PC-9 (cell line): ENCODE measurements around the gene XPO5. TPM values are rescaled to one million over a fixed set of nuclear protein-coding genes. Genes with fewer than 3 reads are reported as not detected.

ENCODE experiments used
- BruUV-seq: library from RNA; stranded (reverse); fragments of 400-500 nt; replicated peaks from 2 replicates; lab custom pipeline; 2021; lab: Mats Ljungman, UMichigan
- CTCF ChIA-PET: fragments of 300-600 bp; sonication (Branson Sonifier 250); formaldehyde crosslinking; loops from one replicate; lab custom pipeline; 2022; ENCODE audit warnings: antibody characterized with exemption; lab: Charles Lee
- POLR2A ChIA-PET: fragments of 300-600 bp; sonication (Branson Sonifier 250); formaldehyde crosslinking; loops from one replicate; lab custom pipeline; 2022; ENCODE audit warnings: antibody characterized with exemption; ENCODE audit not compliant: unreplicated experiment; lab: Charles Lee
- DNase-seq, 2 experiments: peaks; one replicate each; pipeline versions ENCODE4 v3.0.0 to v3.0.0-alpha.2; 2015 to 2022; ENCODE audit warnings: mixed read lengths in 1 of 2
- H2AFZ ChIP-seq: fragments of 200-600 bp; sonication (generic); 2 replicates; pipeline ENCODE4 v1.8.1; 2017; ENCODE audit warnings: antibody characterized with exemption
- H3F3A ChIP-seq: fragments of 200-600 bp; sonication (generic); 2 replicates; pipeline ENCODE4 v1.8.1; 2017; ENCODE audit warnings: antibody characterized with exemption, mild to moderate bottlenecking, low read depth; ENCODE audit not compliant: insufficient read depth
- H3K27ac ChIP-seq: fragments of 200-600 bp; sonication (generic); 2 replicates; pipeline ENCODE4 v1.6.1; 2016; ENCODE audit warnings: mixed run types
- H3K27me3 ChIP-seq: fragments of 200-600 bp; sonication (generic); 2 replicates; pipeline ENCODE4 v1.6.1; 2016; ENCODE audit warnings: low read depth, mixed run types; ENCODE audit not compliant: insufficient read depth
- H3K36me3 ChIP-seq: fragments of 200-600 bp; sonication (generic); 2 replicates; pipeline ENCODE4 v1.6.1; 2016; ENCODE audit warnings: low read depth, mixed run types
- H3K4me1 ChIP-seq: fragments of 200-600 bp; sonication (generic); replicated peaks from 2 replicates; pipeline ENCODE4 v1.6.1; 2016; ENCODE audit warnings: mixed run types; ENCODE audit not compliant: insufficient read depth
- H3K4me2 ChIP-seq: fragments of 200-600 bp; sonication (generic); 2 replicates; pipeline ENCODE4 v1.6.1; 2017; ENCODE audit warnings: mixed run types
- H3K4me3 ChIP-seq: fragments of 200-600 bp; sonication (generic); 2 replicates; pipeline ENCODE4 v1.6.1; 2016; ENCODE audit warnings: mixed run types
- H3K79me2 ChIP-seq: fragments of 200-600 bp; sonication (generic); 2 replicates; pipeline ENCODE4 v1.6.1; 2017; ENCODE audit warnings: low read depth, mixed run types
- H3K9me2 ChIP-seq: fragments of 200-600 bp; sonication (generic); 2 replicates; pipeline ENCODE4 v1.8.1; 2017; ENCODE audit warnings: mild to moderate bottlenecking; ENCODE audit not compliant: insufficient read depth
- H3K9me3 ChIP-seq: fragments of 200-600 bp; sonication (generic); 2 replicates; pipeline ENCODE4 v1.8.1; 2016; ENCODE audit warnings: low read depth; ENCODE audit not compliant: insufficient read depth
- H4K20me1 ChIP-seq: fragments of 200-600 bp; sonication (generic); 2 replicates; pipeline ENCODE4 v1.8.1; 2017; ENCODE audit not compliant: insufficient read depth
- EZH2 ChIP-seq: fragments of 200-600 bp; sonication (generic); IDR thresholded peaks from 2 replicates; pipeline ENCODE4 v1.8.0; 2017; ENCODE audit warnings: antibody characterized with exemption, low read depth
- intact Hi-C: fragments of 100-400 bp; cut with micrococcal nuclease; formaldehyde crosslinking; loops from one replicate; pipeline ENCODE4 v1.10.0; 2022; ENCODE audit not compliant: unreplicated experiment
- total RNA-seq: library from RNA; stranded (reverse); gene quantifications from 2 replicates; pipeline ENCODE4 v1.2.3, GENCODE V29; 2021
- TF ChIP-seq, protein P1 (sequence below): fragments of 200-600 bp; sonication (generic); conservative IDR thresholded peaks from 2 replicates; pipeline ENCODE4 v1.6.1; 2017; ENCODE audit warnings: mixed run types, antibody characterized with exemption, mild to moderate bottlenecking, moderate library complexity

The XPO5 gene
- total RNA-seq, 1 experiment from 2014 or later = 36.1 TPM

DNA sequence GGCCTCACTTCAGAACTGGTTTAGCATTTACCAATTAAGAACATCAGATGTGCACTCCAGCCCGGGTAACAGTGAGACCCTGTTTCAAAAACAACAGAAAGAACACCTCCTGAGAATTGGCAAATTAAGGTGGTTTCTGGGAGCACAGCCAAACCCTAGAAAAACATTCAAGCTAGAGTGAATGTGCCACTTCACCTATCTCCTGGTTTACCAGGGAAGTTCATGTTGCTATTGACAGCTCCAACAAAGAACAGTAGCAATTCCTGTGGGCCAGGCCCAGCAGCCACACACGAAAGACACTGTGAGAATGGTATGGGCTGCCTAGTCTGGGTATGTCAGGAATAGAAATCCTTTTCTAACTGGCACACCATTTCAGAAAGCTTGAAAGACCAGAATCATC lies 54.0 kb downstream of the XPO5 start:
- no peak for DNase-seq
- no TSS peak for BruUV-seq
- no peaks in the 10 kb centered on the region for H3K27me3 ChIP-seq
- intact Hi-C loops = no loop called here
- TF ChIP-seq EZH2 = no peak
- TF ChIP-seq, protein P1, sequence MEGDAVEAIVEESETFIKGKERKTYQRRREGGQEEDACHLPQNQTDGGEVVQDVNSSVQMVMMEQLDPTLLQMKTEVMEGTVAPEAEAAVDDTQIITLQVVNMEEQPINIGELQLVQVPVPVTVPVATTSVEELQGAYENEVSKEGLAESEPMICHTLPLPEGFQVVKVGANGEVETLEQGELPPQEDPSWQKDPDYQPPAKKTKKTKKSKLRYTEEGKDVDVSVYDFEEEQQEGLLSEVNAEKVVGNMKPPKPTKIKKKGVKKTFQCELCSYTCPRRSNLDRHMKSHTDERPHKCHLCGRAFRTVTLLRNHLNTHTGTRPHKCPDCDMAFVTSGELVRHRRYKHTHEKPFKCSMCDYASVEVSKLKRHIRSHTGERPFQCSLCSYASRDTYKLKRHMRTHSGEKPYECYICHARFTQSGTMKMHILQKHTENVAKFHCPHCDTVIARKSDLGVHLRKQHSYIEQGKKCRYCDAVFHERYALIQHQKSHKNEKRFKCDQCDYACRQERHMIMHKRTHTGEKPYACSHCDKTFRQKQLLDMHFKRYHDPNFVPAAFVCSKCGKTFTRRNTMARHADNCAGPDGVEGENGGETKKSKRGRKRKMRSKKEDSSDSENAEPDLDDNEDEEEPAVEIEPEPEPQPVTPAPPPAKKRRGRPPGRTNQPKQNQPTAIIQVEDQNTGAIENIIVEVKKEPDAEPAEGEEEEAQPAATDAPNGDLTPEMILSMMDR = no peak
- H2AFZ ChIP-seq = no peak overlapping the region
- H3K79me2 ChIP-seq = peaks cover 33% of the 10 kb centered on the region
- peaks cover 26% of the 10 kb centered on the region for H4K20me1 ChIP-seq
- H3K4me2 ChIP-seq = no peak overlapping the region
- H3K36me3 ChIP-seq = peaks cover 43% of the 10 kb centered on the region
- peaks cover 19% of the 10 kb centered on the region for H3K4me1 ChIP-seq
- H3K9me2 ChIP-seq = no peaks in the 10 kb centered on the region
- POLR2A ChIA-PET = interaction anchor here (0.6 kb wide), 1 partner anchor 10 kb away, joined by 3 read pairs; no protein-coding TSS in a partner anchor
- H3K4me3 ChIP-seq = no peak overlapping the region
- H3F3A ChIP-seq = peaks cover 82% of the 10 kb centered on the region
- CTCF ChIA-PET = interaction anchor here (0.6 kb wide), 1 partner anchor 72 kb away, joined by 4 read pairs; no protein-coding TSS in a partner anchor
- no peak overlapping the region for H3K27ac ChIP-seq
- no peaks in the 10 kb centered on the region for H3K9me3 ChIP-seq

DNA sequence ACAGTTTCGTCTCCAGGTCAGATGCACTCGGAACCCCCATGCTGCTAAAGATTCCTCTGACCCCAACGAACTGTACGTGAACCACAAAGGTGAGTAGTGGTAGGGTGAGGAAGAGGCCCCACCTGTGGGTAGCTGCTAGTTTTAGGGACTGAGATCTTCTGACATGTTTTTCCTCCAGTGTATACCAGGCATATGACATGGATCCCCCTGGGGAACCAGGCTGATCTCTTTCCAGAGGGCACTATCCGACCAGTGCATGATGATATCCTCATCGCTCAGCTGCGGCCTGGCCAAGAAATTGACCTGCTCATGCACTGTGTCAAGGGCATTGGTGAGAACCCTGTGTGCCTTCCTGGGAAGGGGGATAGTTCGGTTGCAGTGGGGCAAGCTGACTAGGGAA lies 55.7 kb downstream of the XPO5 start:
- Histone ChIP-seq H3K27me3 (no peaks in the 10 kb centered on the region), H3K4me2 (no peak overlapping the region), H3K4me3 (no peak overlapping the region), H3K36me3 (peaks cover 40% of the 10 kb centered on the region), H3K79me2 (peaks cover 49% of the 10 kb centered on the region), H3K9me2 (no peaks in the 10 kb centered on the region), H2AFZ (no peak overlapping the region), H3K27ac (no peak overlapping the region), H3K4me1 (peaks cover 28% of the 10 kb centered on the region), H4K20me1 (peaks cover 26% of the 10 kb centered on the region), H3F3A (peaks cover 65% of the 10 kb centered on the region), H3K9me3 (no peaks in the 10 kb centered on the region)
- ChIA-PET CTCF (no interaction called here), POLR2A (no interaction called here)
- TF ChIP-seq, protein P1 = no peak
- TF ChIP-seq EZH2 = no peak
- intact Hi-C loops = no loop called here
- no peak for DNase-seq
- no TSS peak for BruUV-seq

DNA sequence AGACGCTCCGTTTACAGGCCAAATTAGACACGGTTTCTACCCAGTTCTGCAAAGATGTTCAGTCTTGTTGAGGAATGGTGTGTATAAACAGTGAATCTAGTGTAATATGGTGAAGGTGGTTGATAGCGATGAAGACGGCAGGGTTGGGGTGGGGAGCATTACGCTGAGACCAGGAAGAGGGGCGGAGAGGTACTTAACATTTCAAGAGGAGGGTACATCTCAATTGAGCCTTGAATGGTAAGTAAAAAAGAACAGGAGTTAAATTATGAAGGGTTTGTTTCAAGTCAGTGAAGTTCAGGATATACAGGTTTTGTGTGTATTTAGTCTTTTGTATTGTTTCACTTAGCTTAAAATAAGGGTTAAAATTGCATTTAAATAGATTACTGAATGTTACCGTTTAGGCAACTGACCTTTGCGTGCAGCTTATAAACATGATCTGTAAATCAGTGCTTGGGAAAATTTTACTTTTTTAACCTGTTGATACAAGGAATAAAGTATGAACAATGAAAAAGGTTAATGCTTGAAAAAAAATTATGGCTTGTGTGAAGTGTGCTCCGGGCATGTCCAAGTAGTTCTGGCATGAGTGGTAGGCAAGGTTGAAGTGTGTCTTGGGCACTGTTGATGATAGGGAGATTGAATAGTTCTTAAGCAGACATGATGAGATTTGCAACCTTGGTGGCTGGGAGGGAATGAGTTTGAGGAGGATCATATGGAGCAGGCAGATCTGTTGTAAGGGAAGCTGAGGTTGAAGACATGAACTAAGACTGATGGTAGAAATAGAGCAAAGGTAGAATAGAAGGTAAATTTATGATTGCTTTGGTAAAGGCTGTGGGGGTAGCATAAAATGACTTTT lies 58.1 kb downstream of the XPO5 start:
- Histone ChIP-seq H3K4me2 (peak overlapping the region; percentile 98), H3F3A (peaks cover 48% of the 10 kb centered on the region), H4K20me1 (peaks cover 27% of the 10 kb centered on the region), H3K9me2 (no peaks in the 10 kb centered on the region), H2AFZ (peak overlapping the region; percentile 86), H3K27ac (peak overlapping the region; percentile 21), H3K9me3 (no peaks in the 10 kb centered on the region), H3K4me3 (peak overlapping the region; percentile 84), H3K4me1 (peaks cover 21% of the 10 kb centered on the region), H3K79me2 (peaks cover 55% of the 10 kb centered on the region), H3K27me3 (no peaks in the 10 kb centered on the region), H3K36me3 (peaks cover 39% of the 10 kb centered on the region)
- intact Hi-C loops = no loop called here
- no TSS peak for BruUV-seq
- CTCF ChIA-PET = no interaction called here
- POLR2A ChIA-PET = interaction anchor here (0.6 kb wide), 1 partner anchor 210 kb away, joined by 5 read pairs; no protein-coding TSS in a partner anchor
- DNase-seq = no peak
- no peak for TF ChIP-seq EZH2
- TF ChIP-seq, protein P1 = no peak
